NCI-H82 treated with DMSO at 0.1 percent for 48 hours (cell line): ENCODE results near the gene BFSP2.
A peak's percentile ranks its signal among the peaks of the same experiment; 100 is the strongest.
"Not testable (repeated sequence)": the region's sequence is repeated elsewhere in the genome, so short reads cannot be mapped to it uniquely, and the experiment has no call there.

ENCODE experiments used
- DNase-seq: peaks from one replicate; lab custom pipeline; 2025; ENCODE audit not compliant: unreplicated experiment; lab: John Stamatoyannopoulos, UW

Gene BFSP2

DNA sequence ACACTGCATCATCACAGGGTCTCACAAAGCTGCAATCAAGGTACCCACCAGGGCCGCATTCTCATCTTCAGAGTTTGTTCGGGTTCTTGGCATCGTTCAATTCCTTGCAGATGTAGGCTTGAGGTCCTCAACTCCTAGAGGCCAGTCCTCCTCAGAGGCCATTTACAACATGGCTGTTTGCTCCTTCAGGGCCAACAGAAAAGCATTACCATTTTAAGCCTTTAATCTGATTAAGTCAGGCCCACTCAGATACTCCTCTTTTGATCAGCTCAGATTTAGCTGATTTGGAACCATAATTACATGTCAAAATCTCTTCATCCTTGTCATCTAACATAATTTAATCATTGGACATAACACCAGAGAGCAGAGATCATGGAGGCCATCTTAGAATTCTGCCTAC, 55.4 kb downstream of the BFSP2 start:
- DNase-seq, result peak; percentile 83

DNA sequence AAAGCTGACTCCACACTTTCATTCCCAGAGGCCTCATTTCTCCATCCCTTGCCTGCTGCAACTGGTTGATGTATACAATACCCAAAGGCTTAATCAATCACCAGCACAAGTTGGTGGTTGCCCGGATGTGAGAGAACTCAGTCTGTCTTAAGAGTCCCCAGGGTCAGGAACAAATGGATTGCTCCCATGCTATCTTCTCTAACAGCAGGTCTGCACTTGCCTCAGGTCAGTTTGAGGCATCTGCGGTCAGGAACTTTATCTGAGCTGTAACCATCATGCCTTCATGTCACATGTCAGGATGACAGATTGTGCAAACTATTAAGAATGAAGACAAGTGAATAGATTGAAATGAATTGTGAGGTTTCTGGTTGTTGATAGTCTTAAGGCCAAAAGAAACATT, 56.1 kb downstream of the BFSP2 start:
- no peak for DNase-seq

DNA sequence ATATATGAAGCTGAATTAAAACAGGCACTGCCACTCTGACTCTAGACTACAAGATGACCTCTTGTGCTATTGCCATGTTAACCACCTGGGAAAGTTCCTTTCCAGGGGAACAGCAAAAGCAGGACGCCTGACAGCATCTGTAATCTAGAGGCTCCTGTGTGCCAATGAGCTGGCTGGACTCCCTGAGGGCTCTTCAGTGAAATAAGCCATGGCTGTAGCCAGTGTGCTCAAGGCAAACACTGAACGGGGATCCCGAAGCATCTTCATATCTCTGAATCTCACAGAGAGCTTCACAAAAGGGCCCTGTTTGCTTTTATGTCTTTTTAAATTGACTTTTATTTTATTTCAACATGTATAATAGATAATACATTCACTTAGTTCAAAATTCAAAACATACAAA, 57.2 kb downstream of the BFSP2 start:
- DNase-seq, result no peak

DNA sequence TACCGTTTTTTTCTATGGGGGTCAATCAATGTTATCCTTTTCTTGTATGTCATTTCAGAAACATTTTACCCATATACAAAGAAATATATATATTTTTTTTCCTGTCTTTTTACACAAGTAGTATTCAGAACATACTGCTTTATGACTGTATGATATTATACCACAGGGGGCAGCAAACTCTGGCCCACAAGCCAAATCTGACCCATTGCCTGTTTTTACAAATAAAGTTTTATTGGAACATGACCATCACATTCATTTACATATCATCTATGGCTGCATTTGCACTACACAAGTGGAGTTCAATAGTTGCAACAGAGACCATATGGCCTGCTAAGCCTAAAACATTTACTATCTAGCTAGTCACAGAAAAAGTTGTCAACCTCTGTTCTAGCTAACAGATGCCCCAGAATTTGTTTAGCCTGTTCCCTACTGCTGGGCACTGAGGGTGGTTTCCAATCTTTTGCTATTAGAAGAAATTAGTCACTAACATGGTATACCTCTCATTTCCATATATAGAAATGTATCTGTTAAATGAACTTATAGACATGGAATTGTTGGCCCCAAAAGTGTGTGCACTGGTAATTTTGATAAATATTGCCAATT, 57.7 kb downstream of the BFSP2 start:
- DNase-seq, result no peak

DNA sequence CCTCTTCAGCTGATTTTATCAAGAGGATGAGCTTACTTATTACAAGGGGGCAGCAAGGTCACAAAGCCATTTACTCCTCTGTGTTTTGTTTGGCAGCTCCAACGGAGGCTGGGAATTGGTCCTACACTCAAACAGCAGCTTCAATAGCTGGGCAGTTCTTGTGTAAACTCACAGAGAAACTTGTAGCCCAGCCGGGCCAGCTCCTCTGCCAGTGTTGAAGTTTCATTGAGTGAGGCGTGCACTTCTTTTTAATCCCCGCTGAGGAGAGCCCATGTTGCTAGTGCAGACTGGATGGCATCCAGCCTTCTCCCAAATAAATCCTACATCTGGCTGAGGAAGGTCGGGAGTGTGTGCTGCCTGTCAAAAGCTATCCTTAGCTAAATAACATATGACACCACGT, 59.5 kb downstream of the BFSP2 start:
- no peak for DNase-seq

DNA sequence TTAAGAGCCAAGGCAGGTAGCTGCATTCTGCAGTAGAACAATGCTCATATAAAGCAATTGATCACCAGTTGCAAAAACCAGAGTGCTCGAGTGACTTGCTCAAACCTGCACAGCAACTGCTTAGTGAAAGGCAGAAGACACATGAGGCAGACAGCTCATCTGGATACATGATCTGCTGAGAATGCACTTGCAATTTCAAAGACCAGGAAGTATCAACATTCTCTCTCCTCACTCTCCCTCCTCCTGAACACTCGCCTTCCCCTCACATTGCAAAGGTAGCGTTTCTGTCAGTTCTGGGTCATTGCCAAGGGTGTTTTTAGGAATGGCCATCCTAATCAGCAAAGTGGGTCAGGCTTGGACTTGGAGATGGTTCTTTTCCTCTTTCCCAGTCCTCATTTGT, 61.0 kb downstream of the BFSP2 start:
- no peak for DNase-seq

DNA sequence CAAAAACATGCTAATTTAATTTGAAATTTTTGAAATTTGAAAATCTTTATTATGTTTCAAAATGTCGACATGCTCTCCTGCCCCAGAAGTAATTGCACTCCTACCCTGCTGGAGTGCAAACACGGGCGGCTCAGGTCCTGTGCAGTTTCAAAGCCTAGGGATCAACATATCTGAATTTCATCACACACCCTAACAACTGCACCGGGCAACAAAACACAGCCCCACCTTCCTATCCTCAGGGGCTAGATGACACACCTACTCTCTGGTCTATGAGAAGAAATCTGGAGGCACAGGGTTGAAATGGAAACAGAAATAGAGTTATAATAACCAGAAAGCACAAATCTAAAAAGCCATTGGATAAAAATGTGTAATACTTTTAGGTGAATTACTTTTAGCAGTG, 61.4 kb downstream of the BFSP2 start:
- no peak for DNase-seq

DNA sequence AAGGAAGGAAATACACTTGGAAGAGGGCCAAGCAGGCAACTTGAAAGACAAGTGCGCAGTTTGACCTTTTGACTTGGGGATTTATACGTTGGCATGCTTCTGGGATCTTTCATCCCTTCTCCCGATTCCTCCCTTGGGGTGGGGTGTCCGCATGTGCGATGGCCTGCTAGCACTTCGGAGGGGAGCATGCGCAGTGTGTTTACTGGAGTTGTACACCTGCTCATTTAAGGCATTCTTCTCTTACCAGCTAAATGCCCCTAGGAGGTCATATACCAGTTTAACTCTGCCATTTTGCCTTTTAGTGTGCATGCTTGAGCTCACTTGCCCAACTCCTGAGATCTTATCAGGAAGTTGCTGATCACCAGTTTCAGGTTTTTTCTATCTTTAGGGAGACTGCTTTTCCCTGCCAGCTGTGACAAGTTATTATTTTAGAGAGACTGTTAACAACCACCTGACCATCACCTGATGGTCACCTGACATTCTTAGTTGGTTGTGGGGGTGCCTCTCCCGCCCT, 63.5 kb downstream of the BFSP2 start:
- DNase-seq, result no peak

DNA sequence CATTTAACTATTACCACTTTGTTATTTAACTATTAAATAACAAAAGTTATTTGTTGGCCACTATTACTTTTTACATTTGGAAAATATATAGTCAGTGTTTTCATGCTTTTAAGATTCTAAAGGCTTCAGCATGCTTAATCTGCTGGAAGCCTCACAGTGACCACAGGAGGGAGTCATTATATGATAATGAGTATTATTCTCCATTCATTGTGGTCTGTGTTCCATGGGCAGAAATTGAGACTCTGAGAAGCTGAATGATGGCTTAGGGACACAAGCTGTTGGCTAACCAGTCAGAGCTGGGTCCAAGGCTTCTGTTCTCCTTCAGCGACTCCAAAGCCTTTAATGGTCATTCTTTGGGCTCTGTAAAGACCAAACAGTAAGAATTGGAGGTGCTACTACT, 64.7 kb downstream of the BFSP2 start:
- no peak for DNase-seq

DNA sequence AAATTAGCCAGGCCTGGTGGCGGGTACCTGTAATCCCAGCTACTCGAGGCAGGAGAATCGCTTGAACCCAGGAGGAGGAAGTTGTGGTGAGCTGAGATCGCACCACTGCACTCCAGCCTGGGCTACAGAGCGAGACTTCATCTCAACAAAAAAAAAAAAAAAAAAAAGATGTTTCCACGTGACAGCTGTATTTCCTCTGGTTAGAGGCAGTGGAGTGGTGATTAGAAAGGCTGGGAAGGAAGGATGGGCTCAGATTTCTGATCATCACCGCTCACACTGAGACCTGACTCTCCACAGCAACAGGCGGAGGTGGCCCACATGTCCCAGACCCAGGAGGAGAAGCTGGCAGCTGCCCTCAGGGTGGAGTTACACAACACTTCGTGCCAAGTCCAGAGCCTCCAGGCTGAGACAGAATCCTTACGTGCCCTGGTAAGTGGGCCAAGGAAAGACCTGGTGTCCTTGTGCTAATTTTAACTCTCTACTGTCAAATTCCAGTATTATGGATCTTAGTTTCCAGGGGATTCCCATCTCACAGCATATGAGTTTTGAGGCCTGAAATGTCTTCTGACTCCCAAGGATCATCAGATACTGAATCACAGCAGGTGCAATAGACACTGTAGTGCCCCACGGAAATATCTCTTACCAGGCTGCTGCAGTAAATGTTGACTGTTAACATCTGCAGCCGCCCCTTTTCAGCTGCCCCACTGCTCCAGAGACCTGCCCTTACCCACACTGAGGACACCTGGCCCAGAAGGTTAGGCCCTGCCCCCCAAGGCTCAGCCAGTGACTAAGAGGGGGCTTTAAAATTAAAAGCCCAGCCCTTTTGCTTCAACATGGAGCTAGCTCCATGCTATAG, 66.9 kb downstream of the BFSP2 start:
- no peak for DNase-seq

DNA sequence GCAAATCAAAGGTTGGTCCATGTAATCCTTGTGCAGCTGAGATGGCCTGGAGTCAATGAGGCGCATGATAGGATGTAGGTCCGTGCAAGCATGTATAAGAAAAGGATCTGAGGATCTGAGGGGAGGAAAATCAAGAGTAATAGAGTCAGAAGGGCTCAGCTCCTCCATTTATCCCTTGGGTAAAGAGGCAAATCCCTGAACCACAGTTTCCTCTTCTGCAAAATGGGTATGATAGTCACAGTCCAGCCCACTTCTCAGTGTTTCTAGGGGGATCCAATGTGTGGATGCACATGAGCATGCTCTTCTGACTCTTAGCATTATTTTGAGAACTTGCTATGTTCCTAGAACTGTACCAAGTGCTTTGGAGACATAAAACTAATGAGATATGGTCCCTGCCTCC, 67.9 kb downstream of the BFSP2 start:
- no peak for DNase-seq

DNA sequence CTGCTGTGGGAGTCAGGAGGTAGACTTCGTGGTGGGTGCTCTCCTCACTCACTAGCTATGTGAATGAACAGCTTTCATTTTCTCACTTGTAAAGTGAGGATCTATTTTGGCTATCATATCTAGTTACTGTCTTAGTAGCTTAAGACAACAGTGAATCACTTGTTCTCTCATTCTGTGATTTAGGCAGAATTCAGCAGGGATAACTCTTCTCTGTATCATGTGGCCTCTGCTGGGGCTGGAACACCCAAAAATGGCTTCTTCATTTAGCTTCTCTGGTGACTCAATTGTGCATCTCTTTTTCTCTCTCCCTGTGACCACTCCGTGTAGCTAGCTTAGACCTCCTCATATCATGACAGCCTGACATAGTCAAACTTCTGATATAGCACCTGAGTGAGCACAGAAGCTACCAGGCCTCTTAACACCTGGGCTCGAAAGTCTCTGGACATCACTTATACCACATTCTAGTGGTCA, 68.4 kb downstream of the BFSP2 start:
- no peak for DNase-seq

DNA sequence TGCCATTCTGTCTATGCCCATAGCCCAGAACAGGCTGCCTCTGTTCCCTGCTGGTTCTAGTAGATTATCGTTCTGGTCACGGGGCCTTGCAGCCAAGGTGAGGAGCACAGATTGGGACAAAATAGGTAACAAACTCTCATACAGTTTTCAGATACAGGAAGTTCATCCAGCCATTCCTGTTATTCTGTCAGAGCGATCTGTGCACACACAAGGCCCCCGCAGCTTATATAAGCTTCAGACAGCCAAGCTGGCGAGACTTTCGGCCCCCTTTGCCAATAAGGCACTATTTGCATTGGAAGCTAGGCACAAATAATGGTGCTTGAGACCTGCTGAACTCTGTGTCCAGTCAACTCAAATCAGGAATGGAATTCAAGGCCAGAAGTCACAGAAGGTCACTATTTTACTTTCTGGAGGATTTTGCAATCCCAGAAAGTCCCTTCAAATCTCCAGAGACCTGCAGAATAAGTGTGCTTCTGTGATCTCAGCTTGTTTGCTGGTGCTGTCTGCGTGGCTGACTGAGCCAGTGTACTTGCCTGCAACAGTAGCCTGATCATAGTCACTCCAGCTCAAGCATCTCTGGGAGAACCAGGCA, 69.4 kb downstream of the BFSP2 start:
- DNase-seq, result no peak

DNA sequence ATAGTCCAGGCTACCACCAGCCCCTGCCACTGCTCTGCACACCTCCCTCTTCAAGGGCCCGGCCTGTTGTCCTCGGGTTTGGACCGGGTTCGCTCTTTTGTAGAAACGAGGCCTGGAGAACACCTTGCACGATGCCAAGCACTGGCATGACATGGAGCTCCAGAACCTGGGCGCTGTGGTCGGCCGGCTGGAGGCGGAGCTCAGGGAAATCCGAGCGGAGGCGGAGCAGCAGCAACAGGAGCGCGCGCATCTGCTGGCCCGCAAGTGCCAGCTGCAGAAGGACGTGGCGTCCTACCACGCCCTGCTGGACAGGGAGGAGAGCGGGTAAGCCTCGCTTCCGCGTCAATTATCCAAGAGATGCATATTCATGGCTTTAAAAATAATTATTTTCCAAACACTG, 72.4 kb downstream of the BFSP2 start:
- no peak for DNase-seq

DNA sequence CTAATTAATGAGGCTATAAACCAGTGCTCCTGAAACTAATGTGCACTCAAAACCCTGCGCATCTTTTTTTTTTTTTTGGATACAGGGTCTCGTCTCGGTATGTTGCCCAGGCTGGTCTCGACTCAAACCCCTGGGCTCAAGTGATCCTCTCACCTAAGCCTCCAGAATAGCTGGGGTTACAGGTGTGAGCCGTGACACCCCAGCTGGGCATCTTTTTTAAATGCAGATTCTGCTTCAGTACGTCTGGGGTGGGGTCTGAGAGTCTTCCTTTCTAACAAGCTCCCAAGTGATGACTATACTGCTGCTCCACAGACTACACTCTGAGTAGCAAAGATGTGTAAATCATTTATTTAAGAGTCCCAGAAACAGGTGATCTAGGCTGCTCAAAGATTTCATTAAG, 73.0 kb downstream of the BFSP2 start:
- DNase-seq, result no peak

DNA sequence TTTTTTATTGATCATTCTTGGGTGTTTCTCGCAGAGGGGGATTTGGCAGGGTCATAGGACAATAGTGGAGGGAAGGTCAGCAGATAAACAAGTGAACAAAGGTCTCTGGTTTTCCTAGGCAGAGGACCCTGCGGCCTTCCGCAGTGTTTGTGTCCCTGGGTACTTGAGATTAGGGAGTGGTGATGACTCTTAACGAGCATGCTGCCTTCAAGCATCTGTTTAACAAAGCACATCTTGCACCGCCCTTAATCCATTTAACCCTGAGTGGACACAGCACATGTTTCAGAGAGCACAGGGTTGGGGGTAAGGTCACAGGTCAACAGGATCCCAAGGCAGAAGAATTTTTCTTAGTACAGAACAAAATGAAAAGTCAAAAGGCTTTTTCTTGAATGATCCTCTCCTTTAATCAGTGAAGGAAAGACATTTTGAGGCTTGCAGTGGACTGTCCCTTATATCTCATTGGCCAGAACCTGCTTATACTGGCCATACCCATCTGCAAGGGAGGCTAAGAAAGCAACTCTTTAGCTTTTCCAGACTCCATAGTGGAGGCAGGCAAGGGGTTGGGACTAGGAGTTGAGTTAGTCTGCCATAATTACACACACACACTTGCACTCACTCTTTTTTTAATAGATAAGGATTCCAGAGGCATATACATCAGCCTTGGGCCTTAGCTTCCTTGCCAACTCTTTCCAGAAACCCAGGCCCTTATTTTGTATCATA, 73.8 kb downstream of the BFSP2 start:
- not testable (repeated sequence) for DNase-seq

DNA sequence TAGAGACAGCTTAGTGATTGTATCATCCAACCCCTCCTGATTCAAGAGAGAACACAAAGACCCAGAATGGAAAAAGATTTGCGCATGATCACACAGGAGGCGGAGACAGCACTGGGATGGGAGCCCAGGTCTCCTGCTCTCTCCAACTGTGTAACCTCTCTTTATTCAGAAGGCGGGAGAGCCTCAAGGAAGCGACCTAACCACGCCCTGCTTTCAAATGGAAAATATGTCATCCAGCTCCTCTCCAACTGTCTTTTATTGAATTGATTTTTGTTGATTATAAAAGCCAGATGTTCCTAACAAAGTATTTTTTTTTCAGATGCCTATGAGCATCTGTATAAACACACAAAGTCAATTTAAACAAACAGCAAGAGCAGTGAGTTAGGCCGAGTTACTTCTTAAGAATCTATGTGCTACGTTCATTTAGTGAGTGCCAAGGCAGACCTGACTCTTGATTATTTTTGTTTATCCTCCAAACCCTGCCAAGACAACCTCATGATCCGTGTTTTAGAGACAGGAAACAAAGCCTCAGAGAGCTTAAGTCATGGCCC, 74.5 kb downstream of the BFSP2 start:
- no peak for DNase-seq

DNA sequence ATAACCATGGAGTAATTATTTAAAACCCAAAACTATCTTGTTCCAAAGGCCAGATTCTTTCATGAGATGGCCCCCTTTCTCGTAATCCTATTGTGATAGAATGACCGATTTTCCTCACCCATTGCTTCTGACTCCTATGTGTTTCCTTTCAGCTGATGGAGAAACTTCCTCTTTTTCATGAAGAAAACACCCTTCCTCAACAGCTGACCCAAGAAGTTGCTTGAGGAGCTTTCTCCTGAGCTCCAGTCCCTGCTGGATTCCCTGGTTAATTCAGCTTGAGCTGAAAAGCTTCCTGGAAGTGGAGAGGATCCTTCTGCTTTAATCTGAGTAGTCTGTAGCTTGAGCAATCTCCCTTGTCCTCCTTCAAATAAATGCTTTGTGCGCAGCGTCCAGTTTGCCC, 75.0 kb downstream of the BFSP2 start:
- DNase-seq, result no peak

DNA sequence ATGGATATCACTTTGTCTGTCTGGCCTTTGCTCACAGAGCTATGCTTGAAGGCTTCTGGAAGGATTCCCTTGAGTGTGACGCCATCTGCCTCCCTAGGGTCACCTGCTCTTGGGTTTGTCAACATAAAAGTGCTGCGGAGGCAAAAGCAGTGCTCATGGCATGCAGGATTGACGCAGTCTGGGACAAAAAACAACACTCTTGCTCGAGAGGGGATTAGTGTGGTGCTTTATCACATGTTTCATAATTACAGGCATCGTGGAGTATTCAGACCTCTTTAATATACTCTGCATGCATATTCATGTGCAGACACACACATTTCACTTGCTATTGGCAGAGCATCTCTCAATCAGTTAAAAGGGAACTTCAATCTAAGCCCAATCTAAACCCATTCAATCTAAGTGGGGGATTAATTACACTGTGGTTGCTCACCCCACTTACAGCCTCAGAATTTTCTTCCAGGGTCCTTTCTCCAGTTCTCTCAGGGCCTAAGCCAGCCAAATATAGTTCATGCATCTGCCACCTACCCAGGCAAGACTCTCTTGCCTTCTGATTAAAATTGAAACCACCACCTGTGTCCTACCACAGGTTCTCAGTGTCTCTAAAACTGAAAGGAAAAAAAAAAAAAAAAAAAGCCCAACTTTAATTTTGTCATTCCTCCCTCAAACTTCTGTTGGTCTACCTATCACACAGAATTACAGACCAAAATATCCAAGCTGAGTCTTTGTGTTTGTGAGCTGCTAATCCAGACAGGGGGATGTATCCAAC, 75.6 kb downstream of the BFSP2 start:
- peak; percentile 48 for DNase-seq

DNA sequence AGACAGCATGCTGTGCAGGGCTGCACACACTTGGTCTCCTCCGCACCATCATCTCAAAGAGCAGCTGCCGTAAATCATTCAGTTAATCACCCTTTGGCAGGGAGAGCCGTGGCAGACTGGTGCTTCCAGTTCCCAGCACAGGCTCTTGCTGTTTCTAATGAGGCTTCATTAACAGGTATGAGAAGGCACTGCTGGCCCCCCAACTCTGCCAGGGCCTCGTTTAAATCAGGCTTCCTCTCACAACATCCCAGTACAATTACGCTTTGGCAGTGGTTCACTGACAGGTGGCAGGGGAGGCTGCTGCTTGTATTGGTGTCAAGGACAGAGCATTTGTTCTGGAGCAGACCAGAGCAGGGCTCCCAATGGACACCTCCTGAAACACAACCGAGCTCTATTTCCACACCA, 77.1 kb downstream of the BFSP2 start:
- peak; percentile 58 for DNase-seq
